HG03460 (cell line): ENCODE measurements around the gene RABGAP1L.
"Not testable (repeated sequence)": the region's sequence is repeated elsewhere in the genome, so short reads cannot be mapped to it uniquely, and the experiment has no call there.

ENCODE experiments used
- ATAC-seq: cut with Tn5 transposase; IDR thresholded peaks from one replicate; pipeline ENCODE4 v1.9.1; 2021; ENCODE audit not compliant: unreplicated experiment

Gene RABGAP1L

DNA sequence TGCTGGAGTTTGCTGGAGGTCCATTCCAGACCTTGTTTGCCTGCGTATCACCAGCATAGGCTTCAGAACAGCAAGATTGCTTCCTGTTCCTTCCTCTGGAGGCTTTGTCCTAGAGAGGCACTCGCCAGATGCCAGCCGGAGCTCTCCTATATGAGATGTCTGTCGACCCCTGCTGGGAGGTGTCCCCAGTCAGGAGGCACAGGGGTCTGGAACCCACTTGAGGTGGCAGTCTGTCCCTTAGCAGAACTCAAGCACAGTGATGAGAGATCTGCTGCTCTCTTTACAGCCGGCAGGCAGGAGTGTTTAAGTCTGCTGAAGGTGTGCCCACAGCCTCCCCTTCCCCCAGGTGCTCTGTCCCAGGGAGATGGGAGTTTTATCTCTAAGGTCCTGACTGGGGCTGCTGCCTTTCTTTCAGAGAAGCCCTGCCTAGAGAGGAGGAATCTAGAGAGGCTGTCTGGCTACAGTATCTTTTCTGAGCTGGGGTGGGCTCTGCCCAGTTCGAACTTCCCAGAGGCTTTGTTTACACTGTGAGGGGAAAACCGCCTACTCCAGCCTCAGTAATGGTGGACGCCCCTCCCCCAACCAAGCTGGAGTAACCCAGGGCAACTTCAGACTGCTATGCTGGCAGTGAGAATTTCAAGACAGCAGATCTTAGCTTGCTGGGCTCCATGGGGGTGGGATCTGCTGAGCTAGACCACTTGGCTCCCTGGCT lies 493.4 kb downstream of the RABGAP1L start:
- no peak for ATAC-seq

DNA sequence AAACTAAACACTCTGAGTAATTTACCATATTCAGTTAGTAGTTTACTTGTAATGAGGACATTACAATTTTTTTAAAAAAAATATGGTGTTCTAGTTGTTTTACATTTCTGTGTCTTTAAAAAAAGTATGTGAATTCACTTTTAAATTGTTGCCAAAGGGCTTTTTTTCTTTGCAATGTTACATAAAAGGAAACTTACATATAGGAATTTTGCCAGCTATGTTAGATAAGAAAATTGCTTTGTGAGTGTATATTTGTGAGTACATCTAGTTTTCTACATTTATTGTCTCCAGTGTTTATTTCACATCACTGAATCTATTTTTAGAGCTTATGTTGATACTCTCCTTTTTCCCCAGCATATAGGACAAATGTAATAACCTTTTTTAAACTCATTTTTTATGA lies 495.2 kb downstream of the RABGAP1L start:
- no peak for ATAC-seq

- ATAC-seq = no peak
Measured at GRCh38 chr1:174656409-174657059, 497.2 kb downstream of the RABGAP1L start.

GRCh38 chr1:174657411-174657810 lies 498.1 kb downstream of the RABGAP1L start:
- no peak for ATAC-seq

GRCh38 chr1:174657893-174658292 lies 498.6 kb downstream of the RABGAP1L start:
- no peak for ATAC-seq

- no peak for ATAC-seq
Measured at GRCh38 chr1:174659823-174660222, 500.5 kb downstream of the RABGAP1L start.

GRCh38 chr1:174660476-174660875 lies 501.2 kb downstream of the RABGAP1L start:
- ATAC-seq = no peak

GRCh38 chr1:174663358-174663757 lies 504.0 kb downstream of the RABGAP1L start:
- no peak for ATAC-seq

- no peak for ATAC-seq
Measured at GRCh38 chr1:174666248-174666647, 506.9 kb downstream of the RABGAP1L start.

DNA sequence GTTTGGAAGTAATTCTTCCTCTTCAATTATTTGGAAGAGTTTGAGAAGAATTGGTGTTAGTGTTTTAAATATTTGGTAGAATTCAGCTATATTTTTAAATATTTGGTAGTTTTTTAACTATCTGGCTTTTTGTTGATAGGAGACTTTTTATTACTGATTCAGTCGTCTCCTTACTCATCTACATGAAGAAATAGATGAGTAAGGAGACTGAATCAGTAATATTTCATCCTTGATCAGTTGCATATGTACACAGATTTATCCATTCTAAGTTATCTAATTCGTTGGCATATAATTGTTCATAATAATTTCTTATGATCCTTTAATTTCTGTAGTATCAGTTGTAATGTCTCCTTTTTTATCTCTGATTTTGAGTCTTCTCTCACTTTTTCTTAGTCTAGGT lies 512.5 kb downstream of the RABGAP1L start:
- ATAC-seq = no peak

DNA sequence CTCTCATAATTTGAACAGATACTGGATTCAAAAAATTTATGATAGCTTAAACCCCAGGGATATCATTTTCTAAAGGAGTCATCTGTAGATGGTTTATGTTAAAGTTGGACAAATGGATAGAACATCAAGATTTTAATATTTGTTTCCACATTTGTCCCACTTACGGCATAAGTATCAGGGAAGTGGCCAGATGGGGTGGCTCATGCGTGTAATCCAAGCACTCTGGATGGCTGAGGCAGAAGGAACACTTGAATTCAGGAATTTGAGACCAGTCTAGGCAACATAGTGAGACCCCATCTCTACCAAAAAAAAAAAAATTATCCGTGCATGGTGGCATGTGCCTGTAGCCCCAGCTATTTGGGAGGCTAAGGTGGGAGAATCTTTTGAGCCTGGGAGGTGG lies 517.5 kb downstream of the RABGAP1L start:
- ATAC-seq = no peak

DNA sequence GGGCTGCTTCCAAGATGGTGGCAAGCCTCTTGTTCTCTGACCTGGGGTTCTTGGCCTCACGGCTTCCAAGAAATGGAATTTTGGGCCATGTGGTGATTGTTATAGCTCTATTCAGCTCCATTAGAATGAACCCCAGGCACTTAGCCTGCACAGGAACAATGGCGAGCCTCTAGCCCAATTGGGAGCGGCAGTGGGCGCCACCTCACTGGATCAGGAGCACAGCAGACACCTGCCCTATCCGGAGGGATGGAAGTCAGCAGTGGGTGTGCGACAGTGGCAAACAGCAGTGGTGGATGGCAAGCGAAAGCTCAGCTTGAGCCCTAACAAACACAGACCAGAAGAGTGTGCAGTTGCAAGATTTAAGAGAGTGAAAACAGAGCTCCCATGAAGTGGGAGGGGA lies 519.3 kb downstream of the RABGAP1L start:
- ATAC-seq = no peak

- no peak for ATAC-seq
Measured at GRCh38 chr1:174680101-174680500, 520.8 kb downstream of the RABGAP1L start.

GRCh38 chr1:174682419-174683008 lies 523.2 kb downstream of the RABGAP1L start:
- ATAC-seq = no peak

DNA sequence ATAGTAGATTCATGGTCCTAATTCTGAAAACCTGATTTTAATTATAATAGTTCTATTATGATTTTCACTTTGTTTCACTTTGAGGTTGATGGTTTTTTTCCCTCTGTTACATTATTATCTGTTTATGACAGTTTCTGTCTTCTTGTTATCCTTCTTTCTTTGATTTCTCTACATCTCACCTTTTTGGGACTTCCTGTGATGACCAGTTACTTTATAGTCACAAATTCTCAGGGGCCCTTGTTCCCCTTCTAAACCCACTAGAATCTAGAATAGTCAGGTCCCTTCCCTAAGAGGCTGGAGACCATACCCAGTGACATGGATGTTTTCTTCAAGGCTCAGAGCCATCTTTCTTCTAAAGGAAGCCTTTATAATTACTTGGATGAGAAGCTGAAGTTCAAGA lies 526.9 kb downstream of the RABGAP1L start:
- ATAC-seq = no peak

DNA sequence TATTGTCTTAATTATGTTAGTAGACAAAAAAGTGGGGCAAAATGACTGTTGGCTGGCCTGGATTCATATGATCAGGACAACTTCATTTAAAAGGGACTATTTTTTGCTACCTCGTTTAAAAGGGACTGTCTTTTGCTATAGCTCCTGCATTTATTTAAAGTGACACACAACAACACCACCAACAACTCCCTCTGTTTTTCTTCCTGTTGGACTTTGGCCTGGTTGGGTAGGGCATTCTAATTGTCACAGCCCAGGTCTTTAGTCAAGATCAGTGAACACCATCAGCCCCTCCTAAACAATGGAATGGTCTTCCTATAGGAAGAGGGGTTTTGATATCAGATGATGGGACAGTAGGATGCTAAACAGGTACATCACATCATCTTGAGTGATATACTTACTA lies 530.2 kb downstream of the RABGAP1L start:
- no peak for ATAC-seq

DNA sequence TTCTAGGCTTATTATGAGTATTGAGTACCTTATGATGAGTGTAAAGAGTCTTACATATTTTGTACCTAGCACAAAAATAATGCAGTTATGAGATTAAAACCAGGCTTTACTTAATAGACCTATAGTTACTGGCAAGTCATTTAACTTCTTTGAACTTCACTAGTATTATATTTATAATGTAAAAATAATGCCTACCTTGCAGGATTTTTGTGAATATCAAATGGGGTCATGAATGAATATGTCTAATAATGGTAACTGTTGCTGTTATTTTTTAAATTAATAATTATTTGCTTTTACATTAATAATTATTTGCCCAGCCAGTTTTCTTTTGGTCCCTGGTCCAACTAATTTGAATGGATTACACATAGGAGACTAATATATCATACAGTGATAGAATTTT lies 530.9 kb downstream of the RABGAP1L start:
- ATAC-seq = no peak

DNA sequence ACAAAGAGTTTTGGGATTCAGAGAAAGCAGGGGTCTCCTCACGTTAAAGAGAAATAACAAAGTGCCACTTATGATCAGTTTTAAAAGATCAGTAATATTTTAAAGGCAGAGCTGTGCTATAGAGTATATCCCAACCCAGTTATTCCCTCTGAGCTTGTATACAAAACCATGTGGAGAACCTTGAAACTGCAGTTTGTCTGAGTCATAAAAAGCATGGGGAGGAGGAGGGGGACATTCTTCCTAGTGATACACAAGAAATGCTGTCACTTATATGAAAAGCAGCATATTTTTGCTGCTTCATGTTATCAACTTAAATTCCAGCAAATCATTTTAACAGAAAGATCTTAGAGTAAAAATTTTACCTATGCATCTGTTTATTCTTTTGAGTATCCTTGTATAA lies 533.0 kb downstream of the RABGAP1L start:
- ATAC-seq = no peak

DNA sequence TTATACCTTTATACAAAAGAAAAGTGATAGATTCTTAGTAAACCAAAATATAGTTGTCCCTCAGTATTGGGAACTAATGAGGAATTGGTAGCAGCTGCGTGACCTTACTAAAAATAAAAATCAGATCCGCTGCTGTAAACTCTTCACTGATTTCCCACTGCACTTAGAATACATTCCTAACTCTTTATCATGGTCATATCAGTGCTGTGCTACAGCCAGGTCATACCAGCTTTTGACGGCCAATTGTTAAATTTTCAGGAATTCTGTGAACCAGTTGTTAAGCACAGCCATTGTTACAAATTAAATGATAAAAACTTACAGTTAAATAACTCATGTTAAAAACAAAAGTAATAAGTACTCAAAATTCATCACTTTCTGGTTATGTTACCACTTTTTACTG lies 533.8 kb downstream of the RABGAP1L start:
- ATAC-seq = no peak

DNA sequence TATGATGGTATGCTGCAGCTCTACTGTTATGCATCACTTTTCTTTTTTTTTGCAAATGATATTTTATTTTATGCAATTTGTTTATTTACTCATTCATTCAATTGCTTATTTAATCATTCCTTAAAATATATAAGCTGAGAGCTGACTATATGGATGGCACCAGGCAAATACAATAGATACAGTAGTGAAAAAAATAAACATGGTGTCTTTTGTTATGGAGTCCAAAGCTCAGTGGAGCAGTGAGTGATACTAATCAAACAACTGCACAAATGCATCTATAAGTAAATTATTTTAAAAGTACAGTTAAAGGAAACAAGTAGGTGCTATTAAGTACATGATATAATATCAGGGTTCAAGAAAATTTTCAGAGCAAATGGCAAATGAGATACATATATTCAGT lies 534.2 kb downstream of the RABGAP1L start:
- not testable (repeated sequence) for ATAC-seq

DNA sequence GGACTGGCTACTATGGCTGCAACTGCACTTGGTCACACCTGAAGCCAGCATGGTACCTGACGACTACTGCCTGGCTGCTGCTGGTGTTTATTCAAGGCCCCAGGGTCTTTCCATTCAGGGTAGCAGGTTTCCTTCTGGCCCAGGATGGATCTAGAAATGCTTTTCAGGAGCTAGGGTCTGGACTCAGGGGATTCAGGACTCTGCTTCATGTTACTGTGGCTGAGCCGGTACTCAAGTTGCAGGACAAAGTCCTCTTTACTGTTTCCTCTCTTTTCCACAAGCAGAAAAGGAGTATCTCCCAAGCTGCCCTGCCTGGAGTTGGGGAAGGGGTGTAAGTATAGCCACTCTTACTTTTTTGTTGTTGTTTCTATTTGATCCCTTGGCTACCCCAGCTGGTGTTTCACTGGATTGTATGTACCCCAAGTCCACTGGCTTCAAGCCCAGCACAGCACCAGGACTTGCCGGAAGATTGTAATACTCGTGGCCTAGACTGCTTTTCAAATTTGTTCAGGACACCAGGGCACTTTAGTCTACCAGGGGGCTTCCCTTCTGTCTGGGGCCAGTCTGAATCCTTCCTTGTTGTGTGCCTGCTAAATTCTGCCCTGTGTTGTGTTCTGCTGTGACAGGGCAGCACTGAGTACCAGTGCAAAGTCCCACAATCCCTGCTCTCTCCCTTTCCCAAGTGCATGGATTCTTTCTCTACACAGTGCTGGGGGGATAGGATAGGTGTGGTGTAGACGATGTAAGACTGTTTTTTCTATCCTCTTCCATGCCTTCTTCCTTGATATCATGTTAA lies 536.9 kb downstream of the RABGAP1L start:
- no peak for ATAC-seq

DNA sequence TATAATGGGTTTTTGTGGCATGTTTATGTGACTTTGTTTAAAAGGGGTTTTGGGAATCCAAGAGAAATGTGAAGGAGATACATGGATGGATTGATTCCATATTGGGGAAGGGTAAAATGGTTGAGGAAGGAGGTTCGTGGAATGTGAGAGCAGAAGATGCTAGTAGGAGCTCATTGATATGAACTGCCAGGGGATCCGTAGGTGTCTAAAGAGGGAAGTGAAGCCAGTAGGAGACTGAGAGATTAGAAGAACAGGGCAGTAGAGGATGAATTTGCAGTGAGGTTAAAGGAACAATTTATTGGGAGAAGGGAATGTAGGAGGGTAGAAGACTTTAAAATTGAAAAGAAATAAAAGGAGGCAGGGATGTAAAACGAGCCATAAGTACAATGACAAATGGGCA lies 541.0 kb downstream of the RABGAP1L start:
- ATAC-seq = no peak
